ENCODE data around the gene ZNF830.
"Not testable (repeated sequence)": the region's sequence is repeated elsewhere in the genome, so short reads cannot be mapped to it uniquely, and the experiment has no call there.

The ZNF830 gene

DNA sequence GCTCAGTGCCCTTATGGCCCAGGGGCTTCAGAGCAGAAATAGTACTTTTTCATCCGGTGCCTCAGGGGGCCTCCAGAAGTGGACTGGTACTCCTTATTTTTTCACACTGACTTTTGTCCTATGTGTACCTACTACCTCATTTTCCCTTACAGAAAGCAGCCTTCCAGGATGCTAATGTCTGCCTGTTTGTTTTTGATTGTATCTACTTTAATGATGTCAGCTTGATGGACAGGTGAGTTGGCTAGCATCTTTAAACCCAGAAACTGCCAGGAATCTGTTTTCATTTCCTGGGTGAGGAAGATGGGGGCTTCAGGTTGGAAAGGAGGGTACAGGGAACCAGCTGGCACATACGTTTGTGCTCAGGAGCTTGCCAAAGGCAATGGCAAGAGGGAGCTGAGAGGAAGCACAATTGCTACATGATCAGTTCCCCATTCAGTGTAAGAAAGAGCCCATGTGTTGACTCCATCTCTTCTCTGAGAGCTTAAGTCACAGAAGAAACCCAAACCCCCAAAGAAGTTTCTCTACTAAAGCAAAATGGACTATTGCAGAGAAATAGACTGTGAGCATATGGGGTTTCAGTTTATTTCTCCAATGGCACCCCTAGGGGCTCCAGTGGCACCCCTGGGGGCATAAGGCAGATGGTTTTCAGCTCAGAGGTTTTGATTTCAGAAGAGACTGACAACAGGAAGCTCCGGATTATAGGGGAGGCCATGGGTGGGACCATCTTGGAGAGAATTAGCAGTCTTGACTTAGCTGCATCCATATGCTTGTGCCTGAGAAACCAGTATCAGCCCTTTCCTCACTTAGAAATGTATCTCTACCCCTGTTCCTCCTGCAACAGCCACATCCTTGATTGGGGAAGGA is 35.3 kb downstream of the ZNF830 start:
- TF ChIP-seq CTCF (IDR thresholded peaks at IDR 0.05; ENCODE audit: poor library complexity, severe bottlenecking) = no peak
- H3K27ac ChIP-seq (ENCODE audit: poor library complexity, severe bottlenecking) = no peak overlapping the region
- ATAC-seq (ENCODE audit: low read depth) = no peak
- peaks cover 85% of the 10 kb centered on the region for H3K36me3 ChIP-seq (ENCODE audit: low read depth)
- H3K4me3 ChIP-seq (ENCODE audit: severe bottlenecking) = no peak overlapping the region
- H3K9me3 ChIP-seq (ENCODE audit: severe bottlenecking) = no peaks in the 10 kb centered on the region
- no peaks in the 10 kb centered on the region for H3K27me3 ChIP-seq (ENCODE audit: insufficient read depth, poor library complexity, severe bottlenecking)
- no peaks in the 10 kb centered on the region for H3K4me1 ChIP-seq (ENCODE audit: insufficient read depth, poor library complexity, severe bottlenecking)
- no peak for DNase-seq (ENCODE audit: low spot score)

- no peaks in the 10 kb centered on the region for H3K27me3 ChIP-seq (ENCODE audit: insufficient read depth, poor library complexity, severe bottlenecking)
- H3K4me3 ChIP-seq (ENCODE audit: severe bottlenecking) = no peak overlapping the region
- TF ChIP-seq CTCF (IDR thresholded peaks at IDR 0.05; ENCODE audit: poor library complexity, severe bottlenecking) = no peak
- H3K9me3 ChIP-seq (ENCODE audit: severe bottlenecking) = no peaks in the 10 kb centered on the region
- peaks cover 82% of the 10 kb centered on the region for H3K36me3 ChIP-seq (ENCODE audit: low read depth)
- ATAC-seq (ENCODE audit: low read depth) (no peak), DNase-seq (ENCODE audit: low spot score) (no peak)
- H3K4me1 ChIP-seq (ENCODE audit: insufficient read depth, poor library complexity, severe bottlenecking) = no peaks in the 10 kb centered on the region
- H3K27ac ChIP-seq (ENCODE audit: poor library complexity, severe bottlenecking) = no peak overlapping the region
Measured at GRCh38 chr17:34997355-34997862, 36.1 kb downstream of the ZNF830 start.

DNA sequence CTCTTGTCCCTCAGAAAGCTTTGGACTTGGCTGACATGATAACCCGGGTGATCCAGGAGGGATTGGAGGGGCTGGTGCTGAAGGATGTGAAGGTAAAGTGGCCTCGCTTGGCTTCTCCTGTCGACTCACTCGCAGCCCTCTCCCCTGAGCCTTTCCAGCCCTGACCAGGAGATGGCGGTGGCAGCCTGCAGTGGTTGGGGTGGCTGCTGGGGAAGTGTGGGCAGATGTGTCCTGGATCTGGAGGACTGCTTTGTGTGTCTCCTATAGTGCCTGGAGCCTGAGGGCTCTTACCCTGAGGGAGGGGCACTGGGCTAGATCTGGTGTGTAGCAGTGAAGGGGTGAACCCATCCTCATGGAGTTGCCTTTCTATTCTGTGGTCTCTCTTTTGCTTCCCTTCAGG is 36.9 kb downstream of the ZNF830 start:
- Histone ChIP-seq H3K27me3 (ENCODE audit: insufficient read depth, poor library complexity, severe bottlenecking) (no peaks in the 10 kb centered on the region), H3K27ac (ENCODE audit: poor library complexity, severe bottlenecking) (no peak overlapping the region), H3K36me3 (ENCODE audit: low read depth) (peaks cover 81% of the 10 kb centered on the region), H3K4me3 (ENCODE audit: severe bottlenecking) (no peak overlapping the region), H3K9me3 (ENCODE audit: severe bottlenecking) (no peaks in the 10 kb centered on the region), H3K4me1 (ENCODE audit: insufficient read depth, poor library complexity, severe bottlenecking) (no peaks in the 10 kb centered on the region)
- DNase-seq (ENCODE audit: low spot score) (no peak), ATAC-seq (ENCODE audit: low read depth) (peak; percentile 74)
- TF ChIP-seq CTCF (IDR thresholded peaks at IDR 0.05; ENCODE audit: poor library complexity, severe bottlenecking) = peak; percentile 75

- DNase-seq (ENCODE audit: low spot score) (no peak), ATAC-seq (ENCODE audit: low read depth) (no peak)
- Histone ChIP-seq H3K9me3 (ENCODE audit: severe bottlenecking) (no peaks in the 10 kb centered on the region), H3K27me3 (ENCODE audit: insufficient read depth, poor library complexity, severe bottlenecking) (no peaks in the 10 kb centered on the region), H3K27ac (ENCODE audit: poor library complexity, severe bottlenecking) (no peak overlapping the region), H3K4me1 (ENCODE audit: insufficient read depth, poor library complexity, severe bottlenecking) (no peaks in the 10 kb centered on the region), H3K36me3 (ENCODE audit: low read depth) (peaks cover 72% of the 10 kb centered on the region), H3K4me3 (ENCODE audit: severe bottlenecking) (no peak overlapping the region)
- TF ChIP-seq CTCF (IDR thresholded peaks at IDR 0.05; ENCODE audit: poor library complexity, severe bottlenecking) = no peak
Measured at GRCh38 chr17:34999456-34999855, 38.1 kb downstream of the ZNF830 start.

- not testable (repeated sequence) for H3K9me3 ChIP-seq (ENCODE audit: severe bottlenecking); DNase-seq (ENCODE audit: low spot score); ATAC-seq (ENCODE audit: low read depth); H3K4me1 ChIP-seq (ENCODE audit: insufficient read depth, poor library complexity, severe bottlenecking); H3K27me3 ChIP-seq (ENCODE audit: insufficient read depth, poor library complexity, severe bottlenecking); H3K4me3 ChIP-seq (ENCODE audit: severe bottlenecking); H3K27ac ChIP-seq (ENCODE audit: poor library complexity, severe bottlenecking)
- H3K36me3 ChIP-seq (ENCODE audit: low read depth) = peaks cover 58% of the 10 kb centered on the region
Measured at GRCh38 chr17:35000965-35001364, 39.6 kb downstream of the ZNF830 start.
